B cell (primary cell): ENCODE results near the gene CCND1. TPM values are rescaled to one million over a fixed set of nuclear protein-coding genes. Genes with fewer than 3 reads are reported as not detected.

ENCODE experiments used
- ATAC-seq: fragments of 200-7000 bp; cut with Tn5 transposase; one replicate; pipeline ENCODE4 v1.10.0; 2021; ENCODE audit warnings: low read depth, mild to moderate bottlenecking, moderate number of reproducible peaks, moderate library complexity
- CTCF ChIA-PET: fragments of 350-600 bp; sonication (Branson Sonifier 250); formaldehyde crosslinking; loops from one replicate; lab custom pipeline; 2021; ENCODE audit warnings: antibody characterized with exemption, inconsistent platforms; lab: Charles Lee
- POLR2A ChIA-PET: fragments of 350-600 bp; sonication (Branson Sonifier 250); formaldehyde crosslinking; loops from one replicate; lab custom pipeline; 2021; ENCODE audit warnings: antibody characterized with exemption; lab: Charles Lee
- DNase-seq: peaks from one replicate; pipeline ENCODE4 v3.0.0; 2013
- H2AFZ ChIP-seq: 2 replicates; pipeline ENCODE4 v1.6.1; 2012; ENCODE audit warnings: mild to moderate bottlenecking, low read depth, low read length; ENCODE audit not compliant: insufficient read depth, poor library complexity, severe bottlenecking
- H3K27ac ChIP-seq, 2 donors: 1 replicate in 1 of 2; 2 replicates in 1 of 2; pipeline ENCODE4 v1.5.1; 2012 to 2013; ENCODE audit warnings: low read length in 2 of 2, mild to moderate bottlenecking in 2 of 2, moderate library complexity in 1 of 2
- H3K27me3 ChIP-seq, 4 experiments: fragments of 200-600 bp in 1 of 4; sonication (generic) in 1 of 4; replicated peaks in 1 of 4; 1 replicate in 2 of 4; 2 replicates in 2 of 4; pipeline versions ENCODE4 v1.6.1 to v1.7.0; 2013 to 2016; ENCODE audit warnings: low read length in 3 of 4, mild to moderate bottlenecking in 2 of 4, mixed read lengths in 1 of 4, moderate library complexity in 1 of 4; ENCODE audit not compliant: insufficient read depth in 4 of 4, control insufficient read depth in 3 of 4; ENCODE audit errors: control extremely low read depth in 1 of 4
- H3K36me3 ChIP-seq, 2 experiments: replicated peaks in 1 of 2; 1 replicate in 1 of 2; 2 replicates in 1 of 2; pipeline versions ENCODE4 v1.6.1 to v1.7.1; 2013; ENCODE audit warnings: low read length in 1 of 2; ENCODE audit not compliant: insufficient read depth in 2 of 2, control insufficient read depth in 1 of 2; ENCODE audit errors: control extremely low read depth in 1 of 2, extremely low read depth in 1 of 2
- H3K4me1 ChIP-seq, 2 donors: fragments of 200-600 bp in 1 of 2; sonication (generic) in 1 of 2; 1 replicate in 1 of 2; 2 replicates in 1 of 2; pipeline versions ENCODE4 v1.5.1 to v1.6.1; 2013 to 2017; ENCODE audit warnings: low read length in 2 of 2; ENCODE audit not compliant: control insufficient read depth in 2 of 2, insufficient read depth in 2 of 2
- H3K4me2 ChIP-seq: replicated peaks from 2 replicates; pipeline ENCODE3; 2012; ENCODE audit warnings: mild to moderate bottlenecking, low read depth, low read length; ENCODE audit not compliant: poor library complexity, severe bottlenecking
- H3K4me3 ChIP-seq, 5 experiments: fragments of 200-600 bp in 1 of 5; sonication (generic) in 1 of 5; 1 replicate in 3 of 5; 2 replicates in 2 of 5; pipeline versions ENCODE4 v1.5.1 to v1.7.0; 2011 to 2016; ENCODE audit warnings: low read length in 4 of 5, mild to moderate bottlenecking in 4 of 5, low read depth in 2 of 5, control low read depth in 1 of 5, moderate library complexity in 1 of 5; ENCODE audit not compliant: insufficient read depth in 1 of 5; ENCODE audit errors: control extremely low read depth in 1 of 5, extremely low read depth in 1 of 5
- H3K79me2 ChIP-seq: fragments of 200-600 bp; sonication (generic); one replicate; pipeline ENCODE4 v1.6.0; 2016; ENCODE audit warnings: low read length; ENCODE audit not compliant: control insufficient read depth, insufficient read depth
- H3K9ac ChIP-seq: fragments of 200-600 bp; sonication (generic); 2 replicates; pipeline ENCODE4 v1.6.1; 2017; ENCODE audit warnings: mild to moderate bottlenecking, low read length, moderate library complexity
- H3K9me3 ChIP-seq, 3 donors: one replicate each; pipeline versions ENCODE4 v1.6.1 to v1.7.1; 2013; ENCODE audit warnings: low read length in 2 of 3; ENCODE audit not compliant: control insufficient read depth in 2 of 3, insufficient read depth in 1 of 3; ENCODE audit errors: control extremely low read depth in 1 of 3
- H4K20me1 ChIP-seq: 2 replicates; pipeline ENCODE4 v1.6.0; 2012; ENCODE audit warnings: mild to moderate bottlenecking, low read length; ENCODE audit not compliant: insufficient read depth, control insufficient read depth, poor library complexity, severe bottlenecking
- H3K27ac Mint-ChIP-seq: one replicate; pipeline ENCODE4 v1.8.0; 2021; ENCODE audit warnings: mixed read lengths
- H3K27me3 Mint-ChIP-seq: one replicate; pipeline ENCODE4 v1.8.0; 2021; ENCODE audit warnings: mixed read lengths
- H3K4me1 Mint-ChIP-seq: one replicate; pipeline ENCODE4 v1.8.0; 2021; ENCODE audit warnings: mixed read lengths
- H3K4me3 Mint-ChIP-seq: one replicate; pipeline ENCODE4 v1.8.0; 2021; ENCODE audit warnings: mixed read lengths
- H3K9me3 Mint-ChIP-seq: one replicate; pipeline ENCODE4 v1.8.0; 2022; ENCODE audit warnings: mixed read lengths; ENCODE audit not compliant: insufficient read depth
- EZH2 ChIP-seq: IDR thresholded peaks from 2 replicates; pipeline ENCODE4 v1.6.1; 2012; ENCODE audit warnings: borderline replicate concordance, low read depth, mild to moderate bottlenecking, moderate library complexity, low read length; ENCODE audit not compliant: insufficient read depth, poor library complexity, severe bottlenecking
- WGBS: methylation state at CpG from one replicate; pipeline ENCODE4 v1.1.5; 2013; ENCODE audit warnings: missing lambda C conversion rate; ENCODE audit not compliant: insufficient coverage; 5-methylcytosine and 5-hydroxymethylcytosine counted together
- intact Hi-C: fragments of 100-400 bp; cut with micrococcal nuclease; formaldehyde crosslinking; loops from one replicate; pipeline ENCODE4 v1.10.0; 2022
- polyA plus RNA-seq: library from polyadenylated mRNA; depleted of rRNA; stranded (reverse); fragments of >200 nt; gene quantifications from 2 replicates; pipeline ENCODE4 v1.2.3, GENCODE V29; 2012
- total RNA-seq, 2 donors: library from RNA; stranded (reverse); fragments of 120-200 nt in 1 of 2; gene quantifications; 1 replicate in 1 of 2; 2 replicates in 1 of 2; pipeline versions ENCODE4 v1.2.3 to v1.2.4, GENCODE V29; 2013 to 2022
- TF ChIP-seq, protein P1 (sequence below): fragments of 200-600 bp; IDR thresholded peaks from one replicate; pipeline ENCODE4 v1.8.0; 2022; ENCODE audit warnings: antibody characterized with exemption, mild to moderate bottlenecking

Gene CCND1
- total and polyA plus RNA-seq, 2 donors (not counting 1 experiment from before 2014, with no cell fraction given), result 4.9 to 8.8 TPM

DNA sequence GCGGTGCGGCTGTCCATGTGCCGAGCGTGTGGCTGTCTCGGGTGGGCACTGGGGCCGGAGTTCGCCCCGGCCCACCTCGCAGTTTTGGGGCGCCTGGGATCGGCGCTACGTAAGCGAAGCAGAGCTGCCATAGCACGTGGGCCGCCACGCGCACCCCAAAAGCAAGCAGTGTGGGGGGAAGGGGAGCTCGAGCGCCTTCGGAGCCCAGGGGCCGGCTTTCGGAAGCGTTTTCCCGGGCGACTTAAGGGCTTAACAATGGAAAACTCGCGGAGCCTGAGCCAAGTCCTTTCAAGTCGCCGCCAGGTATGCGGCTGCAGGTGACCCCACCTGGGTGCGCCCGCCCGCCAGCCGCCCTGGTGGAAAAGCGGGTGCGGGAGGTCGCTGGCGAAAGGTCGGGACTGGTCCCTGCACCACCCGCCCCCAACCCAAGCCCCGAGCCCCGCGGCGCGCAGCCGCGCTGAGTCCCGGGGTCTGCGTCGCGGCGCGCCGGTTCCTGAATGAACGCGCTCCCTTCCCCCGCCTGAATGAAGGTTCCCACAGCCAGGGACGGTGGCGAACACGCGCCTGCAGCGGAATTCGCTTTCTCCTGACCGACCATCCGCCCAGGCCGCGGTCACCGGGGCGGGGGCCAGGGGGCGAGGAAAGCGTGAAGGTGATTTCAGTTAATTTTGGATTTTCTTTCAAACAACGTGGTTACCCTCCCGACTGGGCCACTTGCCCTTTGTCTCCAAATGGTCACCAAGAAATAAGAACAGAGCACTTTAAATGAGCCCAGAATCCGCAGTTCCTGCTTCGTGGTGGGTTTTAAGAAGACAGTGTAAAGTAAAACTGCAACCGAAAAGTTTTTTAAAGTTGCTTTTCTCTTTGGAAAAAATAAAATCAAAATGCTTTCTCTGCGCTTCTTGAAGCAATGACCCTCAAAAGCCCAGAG is 2.8 kb upstream of the CCND1 start:
- ATAC-seq (no peak), DNase-seq (peak; percentile 53)
- H3K27me3 Mint-ChIP-seq, result peaks cover 44% of the 10 kb centered on the region
- Histone ChIP-seq H4K20me1 (no peaks in the 10 kb centered on the region), H3K27me3 (peaks cover 0 to 52% (median 36%) of the 10 kb centered on the region in 4 experiments), H3K4me3 (peak overlapping the region in 4 of 5 experiments; percentile 1 to 36 (median 20)), H2AFZ (peak overlapping the region; percentile 30), H3K27ac (no peak overlapping the region), H3K79me2 (no peaks in the 10 kb centered on the region), H3K36me3 (no peaks in the 10 kb centered on the region), H3K4me1 (peaks cover 43 to 51% of the 10 kb centered on the region in 2 donors), H3K4me2 (peak overlapping the region; percentile 78), H3K9ac (peak overlapping the region; percentile 37), H3K9me3 (peaks cover 0 to 26% (median 0%) of the 10 kb centered on the region in 3 donors)
- peaks cover 37% of the 10 kb centered on the region for H3K4me1 Mint-ChIP-seq
- peak; percentile 62 for TF ChIP-seq EZH2
- TF ChIP-seq, protein P1, sequence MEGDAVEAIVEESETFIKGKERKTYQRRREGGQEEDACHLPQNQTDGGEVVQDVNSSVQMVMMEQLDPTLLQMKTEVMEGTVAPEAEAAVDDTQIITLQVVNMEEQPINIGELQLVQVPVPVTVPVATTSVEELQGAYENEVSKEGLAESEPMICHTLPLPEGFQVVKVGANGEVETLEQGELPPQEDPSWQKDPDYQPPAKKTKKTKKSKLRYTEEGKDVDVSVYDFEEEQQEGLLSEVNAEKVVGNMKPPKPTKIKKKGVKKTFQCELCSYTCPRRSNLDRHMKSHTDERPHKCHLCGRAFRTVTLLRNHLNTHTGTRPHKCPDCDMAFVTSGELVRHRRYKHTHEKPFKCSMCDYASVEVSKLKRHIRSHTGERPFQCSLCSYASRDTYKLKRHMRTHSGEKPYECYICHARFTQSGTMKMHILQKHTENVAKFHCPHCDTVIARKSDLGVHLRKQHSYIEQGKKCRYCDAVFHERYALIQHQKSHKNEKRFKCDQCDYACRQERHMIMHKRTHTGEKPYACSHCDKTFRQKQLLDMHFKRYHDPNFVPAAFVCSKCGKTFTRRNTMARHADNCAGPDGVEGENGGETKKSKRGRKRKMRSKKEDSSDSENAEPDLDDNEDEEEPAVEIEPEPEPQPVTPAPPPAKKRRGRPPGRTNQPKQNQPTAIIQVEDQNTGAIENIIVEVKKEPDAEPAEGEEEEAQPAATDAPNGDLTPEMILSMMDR, result no peak
- H3K9me3 Mint-ChIP-seq, result no peaks in the 10 kb centered on the region
- H3K27ac Mint-ChIP-seq, result no peak overlapping the region
- POLR2A ChIA-PET, result no interaction called here
- intact Hi-C loops, result no loop called here
- 3% methylated on average over 74 of the region's 78 CpGs for WGBS
- CTCF ChIA-PET, result interaction anchor here (1.0 to 1.2 kb wide), 2 partner anchors 33 to 340 kb away, joined by 3 read pairs; no protein-coding TSS in a partner anchor
- peak overlapping the region; percentile 78 for H3K4me3 Mint-ChIP-seq
